NCI-H2171 treated with DMSO at 0.1 percent for 48 hours (cell line): Measurements from ENCODE around the gene PARD3B.

Source experiments
- DNase-seq: peaks from one replicate; lab custom pipeline; 2025; lab: John Stamatoyannopoulos, UW

PARD3B gene

DNA sequence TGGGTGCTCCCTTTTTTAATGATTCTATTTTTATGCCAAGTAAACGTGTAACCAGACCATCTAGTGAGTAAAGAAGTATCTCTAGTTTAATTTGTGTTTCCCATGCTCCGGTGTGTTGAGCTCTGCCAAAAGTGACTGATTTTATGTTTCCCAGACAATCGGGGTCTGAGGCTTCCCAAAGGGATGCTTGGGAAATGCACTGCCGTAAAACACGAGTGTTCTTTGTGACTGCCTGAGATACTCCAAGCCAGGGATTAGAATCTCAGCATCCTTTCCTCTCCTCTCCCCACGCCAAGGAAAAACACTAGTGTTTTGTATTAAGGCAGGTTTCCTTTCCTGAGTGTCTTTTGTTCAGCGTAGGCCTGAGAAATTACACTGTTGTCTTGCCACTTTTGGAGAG is 956.6 kb downstream of the PARD3B start:
- no peak for DNase-seq

DNA sequence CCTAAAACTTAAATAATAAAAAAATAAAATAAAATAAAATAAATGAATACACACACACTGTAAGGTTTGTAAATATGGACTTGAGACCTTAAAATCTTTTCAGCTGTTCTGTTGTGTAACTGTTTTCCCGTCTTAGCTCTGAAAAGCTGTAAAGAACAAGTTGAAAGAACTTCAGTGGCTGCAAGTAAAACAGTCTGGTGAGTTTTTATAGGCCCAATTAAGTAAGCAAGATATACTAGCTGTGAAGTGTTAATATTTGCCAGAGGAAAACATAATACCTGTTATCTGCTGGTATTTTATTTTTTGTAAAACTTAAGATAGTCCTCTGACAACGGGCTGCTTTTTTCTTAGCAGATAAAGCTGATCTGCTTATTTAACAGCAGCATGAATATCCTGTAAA is 960.1 kb downstream of the PARD3B start:
- no peak for DNase-seq

GRCh38 chr2:205509655-205510054 is 964.4 kb downstream of the PARD3B start:
- no peak for DNase-seq

DNA sequence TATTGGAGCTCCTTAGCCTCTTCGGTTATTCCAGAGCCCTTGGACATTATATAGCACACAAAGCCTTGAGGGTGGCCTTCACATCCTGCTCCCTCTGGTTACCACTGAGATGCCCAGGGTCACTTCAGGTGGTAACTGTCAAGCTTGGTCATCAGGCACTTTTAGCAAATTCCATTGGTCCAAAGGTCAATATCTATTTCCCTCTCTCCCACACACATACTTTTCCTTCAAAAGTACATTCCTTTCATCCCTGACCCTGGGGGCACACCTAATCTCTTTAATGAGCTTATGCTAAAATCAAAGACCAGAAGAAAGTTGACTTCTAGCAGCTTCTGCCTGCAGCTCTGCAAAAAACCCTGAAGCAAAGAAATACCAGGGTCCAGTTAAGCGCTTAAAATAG is 965.1 kb downstream of the PARD3B start:
- no peak for DNase-seq

DNA sequence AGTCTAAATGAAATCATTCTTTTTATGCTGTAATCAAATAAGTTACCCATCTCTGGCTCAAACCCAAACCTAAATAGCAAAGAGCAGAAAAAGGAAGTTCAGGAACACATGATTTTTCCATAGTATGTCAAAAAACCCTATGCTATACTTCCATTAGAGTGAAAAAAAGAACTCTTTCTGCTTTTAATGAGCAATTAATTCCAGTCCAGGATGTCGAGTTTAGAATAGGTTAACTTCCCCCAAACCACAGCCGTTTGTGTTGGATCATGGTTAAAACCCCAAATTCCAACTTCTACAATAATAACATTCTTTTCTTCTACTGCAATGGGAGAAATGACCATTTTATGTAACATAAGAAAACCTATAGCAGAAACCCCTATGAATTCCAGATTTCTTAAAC is 965.9 kb downstream of the PARD3B start:
- DNase-seq: no peak

DNA sequence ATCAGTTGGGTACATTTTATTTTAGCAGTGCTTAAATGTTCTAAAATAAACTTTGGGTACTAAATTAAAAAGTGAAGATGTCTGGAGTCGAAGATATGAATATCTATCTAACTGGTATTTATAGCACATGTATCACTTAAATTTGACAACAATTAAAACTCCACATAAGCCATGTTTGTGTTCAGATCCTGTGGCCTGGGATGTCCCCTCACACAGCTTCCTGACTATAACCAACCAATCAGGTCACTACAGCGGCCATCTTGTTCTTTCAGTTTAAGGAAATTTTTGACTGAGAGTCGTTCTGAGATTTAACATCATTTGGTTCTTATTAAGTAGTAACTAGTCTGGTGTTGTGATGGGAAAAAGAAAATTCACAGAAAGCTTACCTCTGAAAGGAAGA is 966.4 kb downstream of the PARD3B start:
- no peak for DNase-seq

DNA sequence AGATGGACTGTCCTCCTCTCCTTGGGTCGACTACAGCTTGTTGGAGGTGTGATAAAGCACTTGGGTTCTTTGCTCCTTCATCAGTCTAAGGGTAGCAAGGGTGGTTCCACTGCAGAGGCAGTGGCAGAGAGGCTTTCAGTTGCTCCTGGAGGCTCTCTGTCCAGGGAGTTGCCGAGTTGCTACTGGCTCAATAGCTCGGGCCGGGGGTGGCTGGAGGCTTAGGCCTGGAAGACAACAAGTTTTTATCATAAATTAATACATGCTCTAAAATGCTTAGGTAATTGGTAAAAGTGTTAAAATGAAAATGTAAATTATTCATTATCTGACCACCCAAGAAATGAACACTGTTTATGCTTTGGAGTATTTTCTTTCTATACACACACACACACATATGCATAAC is 975.0 kb downstream of the PARD3B start:
- DNase-seq: no peak

GRCh38 chr2:205524656-205525055 is 979.4 kb downstream of the PARD3B start:
- DNase-seq: no peak

DNA sequence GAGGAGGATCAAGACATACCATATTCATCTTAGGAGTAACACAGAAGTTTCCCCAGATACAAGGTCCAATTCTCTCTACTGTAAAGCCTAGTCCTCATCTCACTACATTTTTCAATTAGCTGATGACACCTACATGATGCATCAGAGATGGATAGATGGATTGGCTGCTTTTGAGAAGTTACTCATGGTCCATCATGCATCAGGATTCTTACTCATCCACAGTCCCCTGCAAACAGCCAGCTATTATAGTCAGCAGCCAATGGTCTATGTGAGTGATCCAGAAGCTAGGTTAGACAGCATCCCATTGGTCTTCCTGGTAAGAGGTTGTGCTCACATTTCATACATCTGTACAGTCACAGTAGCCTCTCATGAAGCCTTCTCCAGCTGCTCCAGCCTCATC is 982.5 kb downstream of the PARD3B start:
- DNase-seq: no peak

GRCh38 chr2:205531072-205531471 is 985.8 kb downstream of the PARD3B start:
- DNase-seq: no peak

DNA sequence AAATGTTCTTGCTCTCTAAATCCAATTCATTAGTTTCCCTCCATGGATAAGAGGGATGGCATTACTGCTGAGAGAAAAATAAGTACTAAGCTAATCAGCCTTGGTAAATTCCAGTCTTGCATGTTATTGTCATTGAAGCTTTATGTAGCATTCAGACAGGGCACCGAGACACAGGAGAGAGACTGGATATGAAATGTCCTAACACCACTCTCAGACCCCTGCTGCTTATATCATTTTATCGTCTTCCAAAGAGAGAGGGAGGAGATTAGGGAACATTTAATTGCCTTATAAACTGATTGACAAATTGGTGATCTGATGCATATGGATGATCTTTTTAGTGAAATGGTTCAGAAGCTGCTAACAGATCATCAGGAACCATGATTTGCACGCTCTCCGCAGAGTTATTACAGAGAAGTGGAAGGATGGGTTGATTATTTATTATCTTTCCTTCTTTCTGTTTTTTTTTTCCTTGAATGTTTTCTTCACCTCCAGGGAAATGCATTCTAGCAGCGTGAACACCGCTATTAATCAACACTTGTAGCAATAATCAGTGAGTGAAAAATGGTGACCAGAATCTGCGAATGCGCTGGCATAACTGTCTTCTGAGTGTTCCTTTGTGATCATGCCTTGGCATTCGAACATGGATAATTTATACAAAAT is 986.3 kb downstream of the PARD3B start:
- no peak for DNase-seq

DNA sequence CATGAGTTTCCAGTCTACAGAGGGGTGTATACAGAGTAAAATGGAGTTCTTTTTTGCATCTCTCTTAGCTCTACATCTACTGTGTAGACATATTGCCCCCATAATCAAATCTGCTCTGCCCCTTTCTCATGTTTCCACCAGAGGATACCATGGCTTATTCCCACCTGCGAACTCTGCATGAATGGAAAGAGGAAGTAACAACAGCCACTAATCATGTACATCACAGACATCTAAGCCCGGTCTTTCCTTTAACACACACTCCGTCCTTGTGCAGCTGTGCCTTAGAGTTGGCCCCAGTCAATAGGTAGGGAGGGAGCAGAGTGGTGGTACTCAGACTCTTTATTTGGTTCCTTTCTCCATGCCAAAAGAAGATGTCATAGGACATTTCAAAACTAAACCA is 989.7 kb downstream of the PARD3B start:
- no peak for DNase-seq

GRCh38 chr2:205539603-205540002 is 994.3 kb downstream of the PARD3B start:
- peak; percentile 2 for DNase-seq

- no peak for DNase-seq
These were observed 994.8 kb downstream of the PARD3B start for GRCh38 chr2:205540036-205540435.

DNA sequence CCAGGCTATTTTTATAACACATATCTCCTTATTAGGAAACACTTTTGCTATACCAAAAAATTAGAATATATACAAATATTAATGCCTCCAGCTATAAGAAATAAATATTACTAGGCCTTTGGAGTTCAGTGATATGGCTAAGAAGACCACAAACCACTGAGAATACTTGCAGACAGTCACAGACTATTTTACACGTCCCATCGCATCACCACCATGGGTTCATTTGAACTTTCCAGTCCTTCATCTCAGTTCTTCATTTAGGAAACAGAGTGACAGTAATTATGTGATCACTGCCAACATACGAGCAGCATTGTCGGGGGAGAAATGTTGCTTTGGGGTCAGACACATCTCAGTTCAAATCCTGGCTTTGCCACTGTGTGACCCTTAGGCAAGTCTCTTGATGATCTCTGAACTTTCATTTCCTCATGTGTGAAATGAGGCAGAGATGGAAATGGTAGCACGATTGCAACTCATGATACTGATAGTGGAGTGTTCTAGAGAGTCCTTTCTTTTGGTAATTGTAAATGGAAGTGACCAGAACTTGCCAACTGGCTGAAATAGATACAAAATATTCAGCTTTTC is 998.1 kb downstream of the PARD3B start:
- no peak for DNase-seq

GRCh38 chr2:205543937-205544702 is 998.8 kb downstream of the PARD3B start:
- DNase-seq: peak; percentile 44

GRCh38 chr2:205545971-205546816 is 1000.9 kb downstream of the PARD3B start:
- no peak for DNase-seq

DNA sequence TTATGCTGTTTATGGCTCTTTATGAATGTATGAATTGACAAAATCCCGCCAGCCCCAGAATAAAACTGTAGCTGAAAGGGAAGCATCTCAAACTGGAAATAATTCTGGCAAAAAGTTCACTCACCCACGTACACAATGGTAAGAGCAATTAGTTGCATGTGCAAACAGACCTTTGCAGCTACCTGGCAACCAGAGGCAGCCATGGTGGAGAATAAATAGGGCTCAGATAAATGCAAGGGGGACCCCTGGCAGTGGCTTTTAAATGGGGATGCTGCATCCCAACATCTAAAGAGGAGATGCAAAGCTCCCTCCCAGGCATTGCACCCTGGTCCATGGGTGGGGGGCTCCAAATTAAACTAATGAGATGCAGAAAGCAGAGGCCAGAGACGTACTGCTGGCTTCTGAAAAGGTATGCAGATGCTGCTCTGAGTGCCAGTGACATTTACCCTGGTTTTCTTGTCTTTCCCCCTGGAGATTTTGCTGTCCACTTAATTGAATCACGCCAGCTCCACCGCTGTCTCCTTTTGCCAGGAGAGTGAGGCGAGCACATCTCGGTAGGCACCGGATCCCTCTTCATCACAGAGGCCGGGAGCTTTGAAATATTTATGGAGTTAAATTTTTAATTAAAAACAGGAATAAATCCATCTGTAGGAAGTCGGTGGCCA is 1010.4 kb downstream of the PARD3B start:
- DNase-seq: no peak

GRCh38 chr2:205556357-205556756 is 1011.1 kb downstream of the PARD3B start:
- DNase-seq: no peak

DNA sequence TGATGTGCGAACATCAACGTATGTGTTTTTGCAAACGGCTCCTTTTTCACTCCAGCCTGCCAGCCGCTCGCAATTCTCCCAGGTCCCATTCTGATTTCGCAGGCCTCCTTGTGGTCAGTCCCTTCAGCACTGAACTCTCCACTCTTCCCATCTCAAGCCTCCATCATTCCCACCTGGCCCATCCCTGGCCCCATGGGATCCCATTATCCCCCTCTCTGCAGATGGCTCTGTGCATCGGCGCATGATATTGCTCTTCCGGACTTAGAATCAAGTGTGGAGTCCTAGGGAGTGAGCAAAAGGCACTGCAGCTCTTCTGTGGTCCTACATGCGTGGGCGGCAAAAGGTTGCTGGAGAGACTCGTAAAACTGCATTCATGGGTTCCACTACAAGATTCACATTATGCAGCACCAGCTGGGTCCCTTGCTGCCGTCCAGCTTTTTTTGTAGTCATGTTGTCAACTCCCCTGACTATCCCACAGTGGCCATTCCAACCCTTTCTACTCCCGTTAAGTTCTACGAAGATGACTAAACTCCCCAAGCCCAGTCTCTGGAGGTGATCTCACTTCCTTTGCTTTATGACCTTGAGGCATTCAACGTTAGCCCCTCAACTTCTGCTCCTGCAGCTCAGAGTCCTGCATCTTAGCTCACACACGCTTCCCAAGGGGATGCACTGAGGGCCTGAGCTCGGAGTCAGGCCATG is 1011.7 kb downstream of the PARD3B start:
- peak; percentile 41 for DNase-seq

GRCh38 chr2:205557873-205558272 is 1012.6 kb downstream of the PARD3B start:
- DNase-seq: no peak
